ENCODE measurements around the gene CPLX3.

Gene CPLX3

GRCh38 chr15:74809242-74809641, 17.2 kb upstream of the CPLX3 start:
- no peak for TF ChIP-seq CTCF (IDR thresholded peaks at IDR 0.05; ENCODE audit: low read depth, low read length)
- no peak overlapping the region for H3K4me3 ChIP-seq (ENCODE audit: low read depth, low read length)

- TF ChIP-seq CTCF (IDR thresholded peaks at IDR 0.05; ENCODE audit: low read depth, low read length), result no peak
- H3K4me3 ChIP-seq (ENCODE audit: low read depth, low read length), result no peak overlapping the region
These were observed 16.5 kb upstream of the CPLX3 start for GRCh38 chr15:74809956-74810355.

- H3K4me3 ChIP-seq (ENCODE audit: low read depth, low read length), result no peak within 1 kb of the TSS
- TF ChIP-seq CTCF (IDR thresholded peaks at IDR 0.05; ENCODE audit: low read depth, low read length), result no peak
These were observed 13.9 kb upstream of the CPLX3 start, which contains the start of gene LMAN1L for GRCh38 chr15:74812533-74812932. Gene LMAN1L, plus strand, starts transcription at chr15:74812835. Its CDS starts 20 bp downstream, at chr15:74812855.

- no peak for TF ChIP-seq CTCF (IDR thresholded peaks at IDR 0.05; ENCODE audit: low read depth, low read length)
- no peak overlapping the region for H3K4me3 ChIP-seq (ENCODE audit: low read depth, low read length)
These were observed 11.1 kb upstream of the CPLX3 start for GRCh38 chr15:74815121-74815934.

GRCh38 chr15:74815961-74816360, 10.5 kb upstream of the CPLX3 start:
- H3K4me3 ChIP-seq (ENCODE audit: low read depth, low read length), result no peak overlapping the region
- no peak for TF ChIP-seq CTCF (IDR thresholded peaks at IDR 0.05; ENCODE audit: low read depth, low read length)

- H3K4me3 ChIP-seq (ENCODE audit: low read depth, low read length), result no peak overlapping the region
- no peak for TF ChIP-seq CTCF (IDR thresholded peaks at IDR 0.05; ENCODE audit: low read depth, low read length)
These were observed 9.6 kb upstream of the CPLX3 start for GRCh38 chr15:74816624-74817369.

- H3K4me3 ChIP-seq (ENCODE audit: low read depth, low read length), result no peak overlapping the region
- TF ChIP-seq CTCF (IDR thresholded peaks at IDR 0.05; ENCODE audit: low read depth, low read length), result no peak
These were observed 9.1 kb upstream of the CPLX3 start for GRCh38 chr15:74817370-74817737.

Measured in WI38 (cell line).